VCaP (cell line): ENCODE measurements around the gene RP9.

Experiments used
- H3K27ac ChIP-seq: fragments of 450-650 bp; 2 replicates; pipeline ENCODE4 v1.5.1; 2017
- CTCF ChIP-seq: fragments of 450-650 bp; conservative IDR thresholded peaks from 2 replicates; pipeline ENCODE4 v1.5.1; 2017; ENCODE audit warnings: mild to moderate bottlenecking, moderate library complexity

The RP9 gene

GRCh38 chr7:33062023-33062781 is 47.0 kb downstream of the RP9 start, which contains the start of gene NT5C3A:
Gene NT5C3A, minus strand, starts transcription at chr7:33062776. Its CDS starts 71 bp downstream, at chr7:33062705.
- H3K27ac ChIP-seq = peak within 1 kb of the TSS; percentile 94
- no peak for TF ChIP-seq CTCF

DNA sequence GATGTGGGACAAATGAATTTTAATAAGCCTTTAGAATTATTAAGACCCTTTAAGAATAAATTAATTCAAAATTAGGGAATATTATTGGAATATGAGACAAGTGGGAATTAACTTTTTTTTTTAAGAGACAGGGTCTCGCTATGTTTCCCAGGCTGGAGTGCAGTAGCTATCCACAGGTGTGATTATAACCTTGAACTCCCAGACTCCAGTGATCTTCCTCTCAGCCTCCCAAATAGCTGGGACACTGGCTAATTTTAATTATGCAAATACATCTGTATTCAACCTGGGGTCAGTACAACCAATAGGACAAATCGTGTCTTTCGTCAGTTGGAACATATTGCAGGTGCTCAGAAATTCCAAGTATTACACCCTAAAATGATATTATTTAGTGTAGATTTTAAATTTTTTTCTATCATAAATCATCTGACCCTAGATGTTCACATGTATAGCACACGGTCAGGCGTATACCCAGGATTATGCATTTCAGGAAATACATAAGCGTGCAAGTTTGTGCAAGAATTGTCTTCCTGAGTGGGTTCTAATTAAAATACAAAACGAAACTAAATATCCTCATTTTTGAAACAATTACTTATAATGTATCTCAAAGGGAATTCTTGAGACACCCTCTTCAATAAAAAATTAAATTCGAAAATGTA is 47.8 kb downstream of the RP9 start:
- TF ChIP-seq CTCF = no peak
- H3K27ac ChIP-seq = peak overlapping the region; percentile 94

DNA sequence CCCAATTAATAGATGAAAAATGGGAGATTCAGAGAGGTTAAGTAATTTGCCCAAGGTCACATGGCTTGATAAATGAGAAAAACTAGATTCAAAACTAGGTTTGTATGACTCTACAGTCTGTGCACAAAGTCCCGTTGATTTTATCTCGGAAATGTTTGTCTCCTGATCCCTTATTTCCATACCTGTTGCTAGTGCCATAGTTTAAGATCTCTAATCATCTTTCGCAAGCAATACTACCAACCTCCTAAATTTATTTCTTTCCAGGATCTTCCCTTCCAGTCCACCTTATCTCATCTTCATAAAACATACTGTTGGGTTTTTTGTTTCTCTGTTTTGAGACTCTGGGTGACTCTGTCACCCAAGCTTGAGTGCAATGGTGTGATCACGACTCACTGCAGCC is 49.6 kb downstream of the RP9 start:
- no peak for TF ChIP-seq CTCF

GRCh38 chr7:33055158-33055557 is 54.0 kb downstream of the RP9 start:
- no peak overlapping the region for H3K27ac ChIP-seq
- TF ChIP-seq CTCF = no peak

More for the DNA sequence above, 49.6 kb downstream of the RP9 start:
- no peak overlapping the region for H3K27ac ChIP-seq

GRCh38 chr7:33054261-33054964 is 54.8 kb downstream of the RP9 start:
- TF ChIP-seq CTCF = no peak
- no peak overlapping the region for H3K27ac ChIP-seq

- peak overlapping the region; percentile 36 for H3K27ac ChIP-seq
- TF ChIP-seq CTCF = no peak
Observed at GRCh38 chr7:33053721-33054120, 55.5 kb downstream of the RP9 start.
